H1 (cell line): ENCODE results near the gene ACSF2. TPM values are rescaled to one million over a fixed set of nuclear protein-coding genes. Genes with fewer than 3 reads are reported as not detected.

Experiments
- ASH2L ChIP-seq: fragments of 200-600, 300-600 bp; sonication (generic); IDR thresholded peaks from one replicate; pipeline ENCODE4 v1.7.1; 2017; ENCODE audit warnings: low read length
- ATF2 ChIP-seq: IDR thresholded peaks from 2 replicates; pipeline ENCODE4 v1.6.1; 2012; ENCODE audit warnings: low read length, inconsistent platforms
- BRCA1 ChIP-seq: IDR thresholded peaks from 2 replicates; pipeline ENCODE4 v1.6.1; 2012; ENCODE audit warnings: low read depth, low read length, improper control_type of control experiment
- CBX8 ChIP-seq: fragments of 300-800, 300-1000 bp; sonication (generic); IDR thresholded peaks from 2 replicates; pipeline ENCODE4 v1.7.1; 2016; ENCODE audit warnings: low read depth, low read length, borderline replicate concordance
- CEBPB ChIP-seq: IDR thresholded peaks from 2 replicates; pipeline ENCODE4 v1.6.1; 2012; ENCODE audit warnings: low read depth, low read length
- CREB1 ChIP-seq: IDR thresholded peaks from 2 replicates; pipeline ENCODE4 v1.6.1; 2012; ENCODE audit warnings: inconsistent platforms
- CTCF ChIP-seq, 3 experiments: IDR thresholded peaks; 1 replicate in 2 of 3; 2 replicates in 1 of 3; pipeline versions ENCODE4 v1.5.1 to v1.6.1; 2011; ENCODE audit warnings: low read length in 3 of 3, mild to moderate bottlenecking in 3 of 3, inconsistent platforms in 2 of 3, low read depth in 1 of 3, moderate library complexity in 1 of 3; ENCODE audit not compliant: insufficient read depth in 1 of 3; ENCODE audit errors: control extremely low read depth in 1 of 3
- EP300 ChIP-seq, 2 experiments: IDR thresholded peaks; 1 replicate in 1 of 2; 2 replicates in 1 of 2; pipeline ENCODE4 v1.6.1; 2011 to 2012; ENCODE audit warnings: low read depth in 2 of 2, low read length in 2 of 2, mild to moderate bottlenecking in 2 of 2, borderline replicate concordance in 1 of 2, inconsistent platforms in 1 of 2, moderate library complexity in 1 of 2
- GABPA ChIP-seq: IDR thresholded peaks from 2 replicates; pipeline ENCODE4 v1.6.1; 2011; ENCODE audit warnings: mild to moderate bottlenecking, low read length, moderate library complexity, borderline replicate concordance; ENCODE audit not compliant: insufficient read depth
- HDAC2 ChIP-seq, 2 experiments: fragments of 300-600 bp in 1 of 2; sonication (generic) in 1 of 2; IDR thresholded peaks; 2 replicates each; pipeline ENCODE4 v1.6.1; 2011 to 2012; ENCODE audit warnings: low read depth in 2 of 2, low read length in 2 of 2, mild to moderate bottlenecking in 2 of 2, moderate library complexity in 2 of 2, borderline replicate concordance in 1 of 2, inconsistent platforms in 1 of 2
- JUND ChIP-seq: IDR thresholded peaks from 2 replicates; pipeline ENCODE4 v1.6.1; 2011; ENCODE audit warnings: mild to moderate bottlenecking, improper control_type of control experiment, low read length
- MAFK ChIP-seq: IDR thresholded peaks from 2 replicates; pipeline ENCODE4 v1.6.1; 2012; ENCODE audit warnings: low read depth, mild to moderate bottlenecking, improper control_type of control experiment, low read length
- MAX ChIP-seq: IDR thresholded peaks from 2 replicates; pipeline ENCODE4 v1.6.1; 2012; ENCODE audit warnings: inconsistent platforms
- POLR2AphosphoS5 ChIP-seq: IDR thresholded peaks from 2 replicates; pipeline ENCODE4 v1.6.1; 2011; ENCODE audit warnings: low read depth, low read length
- RAD21 ChIP-seq, 2 experiments: IDR thresholded peaks in 1 of 2; conservative IDR thresholded peaks in 1 of 2; 2 replicates each; pipeline ENCODE4 v1.6.1; 2011; ENCODE audit warnings: low read depth in 2 of 2, low read length in 2 of 2, improper control_type of control experiment in 1 of 2, inconsistent platforms in 1 of 2, mild to moderate bottlenecking in 1 of 2, moderate library complexity in 1 of 2
- RFX5 ChIP-seq: IDR thresholded peaks from 2 replicates; pipeline ENCODE4 v1.6.1; 2011; ENCODE audit warnings: low read depth, low read length, improper control_type of control experiment, borderline replicate concordance
- SP1 ChIP-seq: IDR thresholded peaks from 2 replicates; pipeline ENCODE4 v1.6.1; 2011; ENCODE audit warnings: low read depth, low read length
- SP4 ChIP-seq: IDR thresholded peaks from 2 replicates; pipeline ENCODE4 v1.6.1; 2012; ENCODE audit warnings: low read length, inconsistent platforms
- SUZ12 ChIP-seq: fragments of 200-600 bp; sonication (generic); IDR thresholded peaks from 2 replicates; pipeline ENCODE4 v1.6.1; 2012; ENCODE audit warnings: mild to moderate bottlenecking, inconsistent platforms, low read length, moderate library complexity, mixed read lengths
- TAF1 ChIP-seq: IDR thresholded peaks from 2 replicates; pipeline ENCODE4 v1.6.1; 2011; ENCODE audit warnings: mild to moderate bottlenecking, low read depth, low read length
- YY1 ChIP-seq: IDR thresholded peaks from 2 replicates; pipeline ENCODE4 v1.6.1; 2011; ENCODE audit warnings: low read depth, mild to moderate bottlenecking, low read length
- polyA plus RNA-seq, 7 experiments: library from polyadenylated mRNA; depleted of rRNA in 3 of 7; stranded (reverse) in 5 of 7; unstranded in 2 of 7; fragments of >200 nt in 5 of 7; fragments of 200-250 nt in 2 of 7; gene quantifications; 1 replicate in 5 of 7; 2 replicates in 1 of 7; 4 replicates in 1 of 7; pipeline versions ENCODE4 v1.2.1 to v1.2.3, GENCODE V29; 2011 to 2013; ENCODE audit warnings: missing spikeins in 2 of 7, mixed read lengths in 2 of 7
- total RNA-seq: library from RNA; stranded (reverse); fragmentation: NEBNext Ultra II Directional; extraction: Animal tissue kit (Norgen Biotek cat#: 25700); gene quantifications from 2 replicates; pipeline ENCODE4 v1.2.1, GENCODE V29; 2021

ACSF2 gene
- total and polyA plus RNA-seq, 2 of the 8 experiments (the other 6 are each of a cell fraction or from before 2014, with no cell fraction given), result 14.5 to 16.3 TPM

GRCh38 chr17:50482516-50482915 lies 56.5 kb downstream of the ACSF2 start (continued):
- no peak for TF ChIP-seq POLR2AphosphoS5
- no peak for TF ChIP-seq MAFK
- TF ChIP-seq ASH2L, result no peak
- no peak for TF ChIP-seq SUZ12
- TF ChIP-seq MAX, result no peak; the same call in 1 of the 2 replicates
- TF ChIP-seq GABPA, result no peak; the same call in 1 of the 2 replicates
- no peak for TF ChIP-seq CBX8
- no peak for TF ChIP-seq EP300 (IDR thresholded peaks at IDR 0.05; ENCODE audit: borderline replicate concordance in 1 of 2, low read depth in 2 of 2, low read length in 2 of 2)
- peak; percentile 95 to 98 for TF ChIP-seq RAD21 (IDR thresholded peaks at IDR 0.05 in 1 of 2, conservative IDR thresholded peaks at IDR 0.05 in 1 of 2; ENCODE audit: low read depth in 2 of 2, low read length in 2 of 2)
- no peak for TF ChIP-seq YY1
- TF ChIP-seq SP1, result no peak
- no peak for TF ChIP-seq HDAC2 (IDR thresholded peaks at IDR 0.05; ENCODE audit: borderline replicate concordance in 1 of 2, low read depth in 2 of 2, low read length in 2 of 2)
- TF ChIP-seq BRCA1, result no peak
- no peak for TF ChIP-seq JUND
- TF ChIP-seq CREB1, result no peak
- TF ChIP-seq SP4, result no peak
- TF ChIP-seq CTCF (IDR thresholded peaks at IDR 0.05; ENCODE audit: control extremely low read depth in 1 of 3, insufficient read depth in 1 of 3, low read depth in 1 of 3, low read length in 3 of 3), result peak; percentile 86 to 97 (median 94)
- no peak for TF ChIP-seq RFX5
- no peak for TF ChIP-seq CEBPB
- no peak for TF ChIP-seq ATF2
- TF ChIP-seq TAF1, result no peak
- TF ChIP-seq, all 59 proteins: peak for 5
